ENCODE data around the gene UACA.

- TF ChIP-seq, protein P1, sequence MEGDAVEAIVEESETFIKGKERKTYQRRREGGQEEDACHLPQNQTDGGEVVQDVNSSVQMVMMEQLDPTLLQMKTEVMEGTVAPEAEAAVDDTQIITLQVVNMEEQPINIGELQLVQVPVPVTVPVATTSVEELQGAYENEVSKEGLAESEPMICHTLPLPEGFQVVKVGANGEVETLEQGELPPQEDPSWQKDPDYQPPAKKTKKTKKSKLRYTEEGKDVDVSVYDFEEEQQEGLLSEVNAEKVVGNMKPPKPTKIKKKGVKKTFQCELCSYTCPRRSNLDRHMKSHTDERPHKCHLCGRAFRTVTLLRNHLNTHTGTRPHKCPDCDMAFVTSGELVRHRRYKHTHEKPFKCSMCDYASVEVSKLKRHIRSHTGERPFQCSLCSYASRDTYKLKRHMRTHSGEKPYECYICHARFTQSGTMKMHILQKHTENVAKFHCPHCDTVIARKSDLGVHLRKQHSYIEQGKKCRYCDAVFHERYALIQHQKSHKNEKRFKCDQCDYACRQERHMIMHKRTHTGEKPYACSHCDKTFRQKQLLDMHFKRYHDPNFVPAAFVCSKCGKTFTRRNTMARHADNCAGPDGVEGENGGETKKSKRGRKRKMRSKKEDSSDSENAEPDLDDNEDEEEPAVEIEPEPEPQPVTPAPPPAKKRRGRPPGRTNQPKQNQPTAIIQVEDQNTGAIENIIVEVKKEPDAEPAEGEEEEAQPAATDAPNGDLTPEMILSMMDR (IDR thresholded peaks at IDR 0.05) = no peak
- no peak for TF ChIP-seq POLR2A (IDR thresholded peaks at IDR 0.05)
Observed at GRCh38 chr15:70767667-70768066, 4.3 kb upstream of the UACA start.

Measured in ovary (tissue), 3 donors.